Hematopoietic multipotent progenitor cell treated with erythropoietin and hydrocortisone succinate and interleukin-3 and kit ligand, for 17 days (in vitro differentiated cells): ENCODE data around the gene GSE1.

ENCODE experiments used
- DNase-seq: peaks from one replicate; pipeline ENCODE4 v3.0.0-alpha.2; 2015; ENCODE audit warnings: low spot score

The GSE1 gene

DNA sequence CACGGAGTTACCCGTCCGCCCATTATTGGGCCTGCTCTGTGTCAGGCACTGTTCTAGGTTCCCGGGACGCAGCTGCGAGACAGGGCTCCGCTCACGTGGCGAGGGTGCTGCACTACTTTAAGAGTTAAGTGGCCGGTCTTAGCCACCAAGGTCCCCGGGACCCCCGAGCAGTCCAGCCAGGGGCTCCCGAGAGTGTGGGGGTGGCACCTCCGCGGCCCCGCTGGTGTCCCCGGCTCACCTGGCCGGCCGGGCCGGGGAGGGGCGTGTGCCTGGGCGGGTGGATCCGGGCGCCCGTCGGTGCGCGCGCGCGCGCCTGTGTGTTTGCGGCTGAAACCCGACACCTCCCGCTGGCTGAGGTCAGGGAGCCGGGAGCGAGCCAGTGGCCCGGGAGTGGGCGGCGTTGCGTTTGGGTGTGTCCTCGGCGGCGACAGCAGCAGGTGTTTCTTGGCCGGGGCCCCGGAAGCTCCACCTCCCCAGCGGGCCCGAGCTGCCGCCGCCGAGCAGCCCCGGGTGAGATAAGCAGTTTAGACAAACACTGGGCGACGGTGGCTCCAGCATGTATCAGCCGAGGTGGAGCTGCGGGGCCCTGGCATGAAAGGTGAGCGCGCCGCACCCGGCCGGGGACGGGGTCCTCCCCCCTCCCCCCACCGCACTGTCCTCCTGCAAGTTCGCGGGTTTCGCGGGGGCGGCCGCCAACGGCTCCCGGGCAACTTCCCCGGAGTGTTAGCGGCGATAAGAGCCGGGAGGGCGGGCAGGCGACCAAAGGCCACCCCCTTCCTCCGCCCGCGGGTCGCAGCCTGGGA, at the start of gene GSE1:
Gene GSE1 (plus strand): TSS at position 522 of the 803 bp plus-strand sequence. CDS start 70 bp downstream, at position 592.
- peak; percentile 82 for DNase-seq

DNA sequence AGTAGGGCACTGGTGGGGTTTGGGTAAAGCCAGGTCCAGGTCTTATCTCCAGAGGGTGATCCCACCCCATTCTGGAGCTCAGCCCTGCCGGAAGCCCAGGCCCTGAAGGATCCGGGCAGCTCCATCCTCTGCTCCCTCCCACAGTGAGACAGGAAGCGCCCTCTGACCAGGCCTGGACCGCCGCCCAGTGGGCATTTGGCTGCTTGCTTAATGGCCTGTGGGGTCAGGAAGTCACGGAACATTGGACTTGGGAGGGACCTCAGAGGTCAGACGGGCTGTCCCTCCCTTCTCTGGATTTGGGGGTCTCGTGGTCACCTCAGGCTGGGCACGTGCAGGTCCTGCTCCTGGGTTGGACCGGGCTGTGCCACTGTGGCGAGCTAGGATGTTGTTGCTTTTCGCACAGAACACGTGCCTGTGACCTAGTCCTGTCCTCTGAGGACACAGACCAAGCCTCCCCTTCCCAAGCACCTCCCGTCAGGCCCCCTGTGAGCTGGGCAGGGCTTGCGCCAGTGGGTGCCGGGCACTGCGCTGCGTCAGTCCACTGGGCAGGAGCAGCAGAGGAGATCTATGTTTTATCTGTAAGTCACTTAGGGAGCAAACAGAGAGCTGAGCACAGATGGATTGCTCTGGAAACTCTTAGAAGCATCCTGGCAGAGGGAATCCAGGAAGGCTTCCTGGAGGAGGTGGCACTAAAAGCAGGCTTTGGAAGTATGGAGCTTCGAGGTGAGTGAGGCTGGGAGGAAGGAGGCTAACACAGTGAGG, 49.4 kb upstream of the GSE1 start:
- DNase-seq: no peak

DNA sequence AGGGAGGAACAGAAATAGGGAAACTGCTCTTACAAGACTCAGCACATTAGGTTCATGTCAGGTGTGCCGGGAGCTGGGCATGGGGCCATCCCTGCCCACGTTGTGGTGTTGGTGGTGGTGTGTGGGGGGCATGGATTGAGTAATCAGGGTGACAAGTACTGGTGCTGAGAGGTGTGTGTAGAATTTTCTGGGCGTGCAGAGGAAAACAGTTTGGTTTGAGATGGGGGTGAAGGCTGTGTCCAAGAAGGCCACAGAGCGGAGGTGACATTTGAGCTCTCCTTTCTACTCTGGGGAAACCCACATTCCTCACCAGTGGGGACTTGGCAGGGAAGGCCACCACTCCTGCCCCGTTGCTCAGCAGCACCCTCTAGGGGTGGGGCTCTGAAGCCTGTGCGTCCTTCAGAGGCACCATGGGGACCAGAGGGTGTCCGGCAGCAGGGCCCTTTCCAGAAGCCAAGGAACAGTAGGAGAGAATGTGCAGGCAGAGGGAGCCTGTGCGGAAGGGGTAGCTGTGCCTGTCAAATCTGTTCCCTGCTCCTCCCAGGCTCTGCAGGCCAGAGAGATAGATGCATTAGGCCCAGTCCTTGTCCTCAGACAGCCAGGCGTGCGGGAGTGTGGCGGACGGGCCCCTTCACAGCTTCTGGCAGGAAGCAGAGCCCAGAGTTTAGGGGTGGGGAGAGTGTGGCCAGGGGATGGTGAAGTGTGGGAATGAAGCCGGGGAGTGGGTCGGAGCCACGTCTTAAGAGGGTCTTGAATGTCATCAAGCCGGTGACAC, 48.7 kb upstream of the GSE1 start:
- peak; percentile 73 for DNase-seq

DNA sequence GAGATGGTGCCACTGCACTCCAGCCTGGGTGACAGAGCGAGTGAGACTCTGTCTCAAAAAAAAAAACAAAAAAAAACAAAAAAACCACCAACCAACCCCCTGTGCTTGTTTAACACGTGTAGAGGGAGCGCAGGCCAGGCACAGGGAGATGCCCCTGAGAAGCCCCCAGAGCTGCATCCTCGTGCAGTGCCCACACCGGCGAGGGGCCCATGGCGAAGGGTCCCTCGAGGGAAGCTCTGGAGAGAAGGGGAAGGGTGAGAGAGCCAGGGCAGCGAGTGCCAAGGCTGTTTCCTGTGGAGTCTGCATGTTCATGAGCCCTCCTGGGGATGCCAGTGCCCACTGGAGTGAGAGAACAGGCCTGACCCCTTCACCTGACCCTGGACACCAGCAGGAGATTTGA, 47.8 kb upstream of the GSE1 start:
- DNase-seq: no peak

DNA sequence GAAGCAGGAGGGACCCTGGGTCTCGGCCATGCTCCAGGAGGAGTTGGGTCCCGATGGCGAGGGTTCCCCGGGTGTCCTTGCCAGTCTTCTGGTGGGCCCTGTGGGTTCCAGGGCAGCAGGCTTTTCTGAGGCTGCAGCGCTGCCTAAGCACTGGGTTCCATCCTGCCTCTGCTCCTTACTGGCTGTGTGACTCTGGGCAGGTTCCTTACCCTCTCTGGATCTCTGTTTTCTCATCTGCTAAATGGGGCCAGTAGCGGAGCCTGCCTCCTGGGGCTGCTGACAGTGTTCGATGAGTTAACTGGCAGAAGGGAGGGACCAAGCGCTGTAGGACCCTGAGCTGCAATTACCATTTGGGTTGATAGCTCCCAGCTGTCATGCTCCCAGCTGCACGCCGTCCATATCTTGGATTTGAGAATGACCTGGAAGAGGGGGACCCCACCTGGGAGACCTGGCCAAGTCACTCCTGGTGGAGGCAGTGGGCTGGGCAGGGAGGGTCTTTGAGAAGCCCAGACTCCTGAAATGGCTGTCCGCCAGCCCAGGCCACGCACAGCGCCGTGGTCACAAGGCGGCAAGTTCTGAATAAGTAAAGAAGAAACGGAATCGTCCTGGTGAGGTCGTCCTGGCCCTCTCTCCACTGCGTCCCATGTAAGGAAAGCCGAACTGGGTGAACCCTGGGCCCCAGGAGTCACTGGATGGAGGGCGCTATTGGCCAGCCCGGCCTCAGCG, 47.2 kb upstream of the GSE1 start:
- DNase-seq: no peak

DNA sequence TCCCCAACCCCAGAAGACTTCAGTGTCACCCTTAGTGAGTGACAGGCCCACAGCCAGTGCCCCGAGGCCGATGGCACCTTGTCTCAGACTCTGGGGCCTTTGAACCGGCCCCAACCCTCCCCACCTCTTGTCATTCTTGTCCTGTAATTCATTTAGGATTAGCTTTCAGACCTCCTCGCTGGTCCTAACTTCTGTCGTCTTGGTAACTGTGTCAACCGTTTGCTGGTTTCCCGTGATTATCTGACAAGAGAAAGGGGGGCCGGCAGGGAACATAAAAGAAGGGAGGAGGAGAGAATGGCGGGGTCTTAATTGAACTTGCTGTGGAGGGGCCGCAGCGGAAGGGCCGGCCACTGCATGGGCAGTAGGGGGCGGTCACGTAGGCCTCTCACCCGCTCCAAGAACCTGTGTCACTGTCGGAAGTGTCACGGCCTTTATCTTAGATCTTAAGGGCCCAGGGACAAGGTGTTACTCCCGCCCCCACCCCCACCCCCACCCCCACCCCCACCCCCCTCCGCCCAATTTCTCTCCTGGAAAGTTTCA, 46.5 kb upstream of the GSE1 start:
- DNase-seq: no peak

DNA sequence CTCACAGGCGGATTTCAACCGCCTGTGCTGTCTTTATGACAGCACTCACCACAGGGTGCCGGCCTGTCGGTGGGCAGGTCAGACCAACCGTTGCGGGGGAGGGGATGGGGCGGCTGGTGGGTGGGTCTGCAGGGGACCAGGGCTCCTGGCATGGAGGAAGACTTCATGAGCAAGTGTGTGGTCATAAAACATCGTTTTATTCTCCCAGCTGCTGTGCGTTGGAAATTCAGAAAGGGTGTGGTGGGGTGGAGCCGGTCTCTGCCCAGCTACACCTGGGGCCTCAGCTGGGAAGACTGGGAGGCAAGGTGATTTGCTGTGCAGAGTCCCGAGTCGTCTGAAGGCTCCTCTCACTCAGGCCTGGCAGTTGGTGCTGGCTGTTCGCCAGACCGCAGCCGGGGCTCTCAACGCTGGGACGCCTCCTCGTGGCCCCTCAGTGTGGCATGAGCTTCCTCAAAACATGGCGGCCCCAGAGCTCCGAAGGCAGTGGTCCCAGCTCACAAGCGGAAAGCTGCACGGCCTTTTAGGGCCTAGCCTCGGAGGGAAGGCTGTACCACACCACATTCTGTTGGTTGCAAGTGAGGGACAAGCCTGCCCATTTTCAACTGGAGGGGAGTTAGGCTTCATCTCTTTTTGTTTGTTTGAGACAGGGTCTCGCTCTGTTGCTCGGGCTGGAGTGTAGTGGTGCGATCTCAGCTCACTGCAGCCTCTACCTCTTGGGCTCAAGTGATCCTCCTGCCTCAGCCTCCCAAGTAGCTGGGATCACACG, 45.8 kb upstream of the GSE1 start:
- DNase-seq: peak; percentile 65

DNA sequence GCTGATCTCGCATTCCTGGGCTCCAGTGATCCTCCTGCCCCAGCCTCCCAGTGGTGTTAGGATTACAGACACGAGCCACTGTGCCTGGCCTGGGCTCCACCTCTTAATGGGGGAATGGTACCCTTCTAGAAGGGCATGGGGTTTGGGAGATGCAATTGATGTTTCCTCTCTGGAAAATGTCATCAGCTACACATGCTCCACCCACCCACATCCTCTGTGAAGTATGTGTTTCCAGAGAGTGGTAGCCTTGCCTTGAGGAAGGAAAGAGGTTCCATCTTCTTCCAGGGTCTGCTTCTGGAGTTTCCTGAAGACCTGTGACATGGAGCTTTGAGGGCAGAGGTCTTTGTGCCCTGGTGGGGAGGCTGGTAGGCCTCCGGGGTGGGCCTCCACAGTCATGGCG, 45.2 kb upstream of the GSE1 start:
- DNase-seq: no peak

DNA sequence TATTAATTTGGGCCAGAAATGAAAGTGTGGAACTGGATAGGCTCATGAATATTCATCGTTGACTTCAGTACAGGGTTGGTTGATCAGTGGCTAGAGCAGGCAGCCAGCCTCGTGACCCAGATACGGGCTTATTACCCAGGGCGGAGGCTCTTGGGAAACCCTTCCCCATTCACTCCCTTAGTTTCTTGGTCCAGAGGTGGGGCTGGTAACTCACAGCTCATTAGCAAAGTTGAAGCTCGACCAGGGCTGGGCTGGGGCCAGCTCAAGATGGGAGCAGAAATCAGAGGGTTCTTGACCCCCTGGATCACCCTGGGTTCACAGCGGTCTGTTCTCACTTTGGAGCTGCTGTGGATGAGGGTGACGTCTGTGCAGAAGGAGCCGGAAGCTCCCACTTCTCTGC, 44.6 kb upstream of the GSE1 start:
- peak; percentile 56 for DNase-seq

DNA sequence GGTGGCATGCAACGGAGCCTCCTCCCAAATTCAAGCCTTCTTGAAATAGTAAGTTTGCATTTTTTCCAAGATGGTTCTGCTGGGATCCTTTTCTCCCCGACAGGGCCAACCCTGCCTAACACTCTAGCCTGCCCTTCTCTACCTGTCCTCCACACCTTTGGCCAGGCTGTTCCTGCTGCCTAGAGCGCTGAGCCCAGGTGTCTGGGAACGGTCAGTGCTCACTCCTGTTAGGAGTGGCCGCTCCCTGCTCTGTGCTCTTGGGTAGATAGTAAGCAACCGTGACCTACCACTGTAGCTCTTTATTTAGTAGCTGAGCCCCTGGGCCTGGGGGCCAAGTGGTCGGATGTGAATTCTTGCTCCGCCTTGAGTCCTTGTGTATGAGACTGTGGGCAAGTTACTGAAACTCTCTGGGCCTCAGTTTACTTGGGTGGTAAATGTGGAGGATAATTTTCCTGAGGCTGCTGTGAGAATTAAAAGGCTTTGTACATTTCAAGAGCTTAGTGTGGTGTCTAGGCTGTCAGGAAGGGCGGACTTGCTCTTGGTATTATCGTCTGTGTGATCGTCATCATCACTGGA, 44.0 kb upstream of the GSE1 start:
- no peak for DNase-seq

DNA sequence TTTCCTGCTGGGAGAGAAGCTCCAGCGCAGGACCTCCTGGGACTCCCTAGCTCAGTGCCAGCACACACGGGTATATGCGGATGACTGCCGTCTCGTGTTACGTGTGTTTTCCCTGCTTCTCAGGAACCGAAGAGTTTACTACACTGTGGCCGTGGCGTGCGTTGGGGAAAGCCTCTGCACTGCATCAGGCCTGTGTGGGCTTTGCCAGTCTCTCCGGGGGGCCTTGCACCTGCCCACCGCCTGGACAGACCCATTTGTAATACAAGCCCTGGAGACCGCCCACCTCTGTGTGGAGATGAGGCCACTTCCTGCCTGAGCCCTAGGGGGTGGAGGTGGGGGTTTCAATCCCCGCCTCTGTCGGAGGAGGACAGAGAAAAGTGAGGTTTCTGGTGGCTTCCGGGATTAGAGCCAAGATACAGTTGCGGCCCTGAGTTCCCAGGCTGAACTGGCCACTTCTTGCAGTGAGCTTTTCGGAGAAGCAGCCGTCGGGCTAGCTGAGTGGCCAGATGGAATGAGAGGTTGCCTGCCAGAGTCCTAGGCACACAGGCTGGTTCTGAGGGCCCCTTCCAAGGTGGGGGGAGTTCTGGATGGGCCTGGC, 43.4 kb upstream of the GSE1 start:
- DNase-seq: no peak

DNA sequence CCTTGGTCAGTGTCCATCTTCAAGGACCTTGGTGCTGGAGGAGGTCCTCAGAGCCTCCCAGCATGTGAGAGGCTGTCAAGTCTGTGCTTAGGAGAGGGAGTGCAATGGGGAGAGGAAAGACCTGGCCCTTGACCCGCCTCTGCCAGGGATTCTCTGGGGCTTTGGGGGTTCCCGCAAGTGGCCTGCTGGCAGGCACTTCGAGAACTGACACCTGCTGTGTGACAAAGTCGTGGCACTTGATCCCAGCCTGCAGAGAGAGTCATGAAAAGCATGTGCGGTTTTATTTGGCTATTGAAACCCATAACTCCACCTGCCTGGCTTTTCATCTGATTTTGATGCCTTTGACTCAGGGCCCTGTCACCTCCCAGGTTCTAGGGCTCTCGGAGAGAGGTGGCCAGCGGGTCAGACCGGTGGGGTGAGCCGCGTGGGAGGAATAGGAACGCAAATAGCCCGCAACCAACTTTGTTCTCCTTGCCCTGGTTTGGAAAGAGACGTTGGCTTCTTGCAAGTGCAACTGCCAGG, 42.8 kb upstream of the GSE1 start:
- no peak for DNase-seq

DNA sequence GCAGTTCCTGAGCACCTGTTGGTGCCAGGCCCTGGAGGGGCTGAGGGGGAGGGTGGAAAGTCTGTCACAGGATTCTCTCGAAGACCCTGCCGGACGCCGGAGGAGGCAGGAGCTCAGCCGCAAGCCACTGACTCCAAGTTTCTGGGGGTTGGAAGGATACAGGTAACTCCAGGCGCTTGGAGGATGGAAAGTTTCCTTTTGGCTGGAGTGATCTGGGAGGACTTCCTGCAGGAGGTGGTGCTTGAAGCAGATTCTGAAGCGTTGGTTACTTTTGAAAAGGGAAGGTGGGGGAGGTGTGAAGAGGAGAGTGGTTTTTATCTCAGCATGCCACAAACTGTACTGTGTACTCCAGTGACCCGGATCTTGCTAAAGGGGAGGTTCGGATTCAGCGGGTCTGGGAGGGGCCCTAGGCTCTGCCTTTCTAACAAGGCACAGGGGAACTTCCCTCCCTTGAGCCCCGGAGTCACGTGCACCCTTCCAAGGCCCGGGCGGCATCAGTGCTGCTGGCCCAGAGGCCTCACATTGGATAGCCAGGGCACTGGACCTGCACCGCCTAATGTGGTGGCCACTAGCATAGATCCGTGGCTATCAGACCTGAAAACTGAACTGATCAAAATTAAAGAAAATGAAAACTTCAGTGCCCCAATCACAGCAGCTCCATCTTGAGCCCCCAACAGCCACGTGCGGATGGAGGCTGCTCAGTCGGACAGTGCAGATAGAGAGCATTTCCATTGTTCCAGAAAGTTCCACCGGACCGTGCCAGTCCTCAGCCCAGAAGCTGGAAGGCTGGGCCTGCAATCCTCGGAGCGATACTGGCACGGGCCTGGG, 42.2 kb upstream of the GSE1 start:
- peak; percentile 63 for DNase-seq

DNA sequence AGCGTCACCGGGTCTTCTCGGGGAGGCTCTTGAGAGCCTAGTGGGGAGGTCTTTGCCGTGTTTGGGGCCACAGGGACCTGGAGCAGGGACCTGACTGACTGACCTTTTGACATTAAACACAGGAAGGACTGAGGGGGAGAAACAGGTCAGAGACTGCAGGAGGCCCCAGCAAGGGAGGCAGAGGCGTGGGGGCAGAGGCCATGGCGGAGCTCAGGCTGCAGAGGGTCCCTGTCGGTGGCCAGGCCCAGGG, 41.6 kb upstream of the GSE1 start:
- DNase-seq: no peak

DNA sequence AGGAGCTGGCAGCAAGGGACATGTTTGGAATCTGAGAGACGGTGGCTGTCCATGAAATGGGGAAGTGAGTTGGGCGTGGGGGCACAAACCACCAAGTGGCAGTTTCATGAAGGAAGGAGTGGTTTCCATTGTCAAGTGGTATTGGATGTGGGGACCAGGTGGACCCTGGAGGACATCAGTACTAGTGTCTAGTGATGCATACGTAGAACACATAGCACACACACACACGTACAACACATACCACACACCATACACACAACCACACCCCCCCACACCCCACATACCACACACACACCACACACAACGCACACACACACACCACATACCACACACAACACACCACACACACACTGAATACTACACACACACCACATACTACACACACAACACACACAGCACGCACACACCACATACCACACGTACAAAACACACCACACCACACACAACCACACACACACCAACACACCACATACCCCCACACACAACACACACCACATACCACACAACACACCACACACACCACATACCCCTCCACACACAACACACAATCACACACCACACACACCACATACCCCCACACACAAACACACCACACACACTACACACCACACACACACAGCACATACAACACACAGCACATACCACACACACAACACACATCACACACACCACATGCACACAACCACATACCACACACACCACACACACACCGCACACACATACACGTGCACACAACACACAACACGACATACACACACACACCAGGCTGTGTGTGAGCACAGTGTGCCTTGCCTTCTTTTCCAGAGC, 41.1 kb upstream of the GSE1 start:
- no peak for DNase-seq

DNA sequence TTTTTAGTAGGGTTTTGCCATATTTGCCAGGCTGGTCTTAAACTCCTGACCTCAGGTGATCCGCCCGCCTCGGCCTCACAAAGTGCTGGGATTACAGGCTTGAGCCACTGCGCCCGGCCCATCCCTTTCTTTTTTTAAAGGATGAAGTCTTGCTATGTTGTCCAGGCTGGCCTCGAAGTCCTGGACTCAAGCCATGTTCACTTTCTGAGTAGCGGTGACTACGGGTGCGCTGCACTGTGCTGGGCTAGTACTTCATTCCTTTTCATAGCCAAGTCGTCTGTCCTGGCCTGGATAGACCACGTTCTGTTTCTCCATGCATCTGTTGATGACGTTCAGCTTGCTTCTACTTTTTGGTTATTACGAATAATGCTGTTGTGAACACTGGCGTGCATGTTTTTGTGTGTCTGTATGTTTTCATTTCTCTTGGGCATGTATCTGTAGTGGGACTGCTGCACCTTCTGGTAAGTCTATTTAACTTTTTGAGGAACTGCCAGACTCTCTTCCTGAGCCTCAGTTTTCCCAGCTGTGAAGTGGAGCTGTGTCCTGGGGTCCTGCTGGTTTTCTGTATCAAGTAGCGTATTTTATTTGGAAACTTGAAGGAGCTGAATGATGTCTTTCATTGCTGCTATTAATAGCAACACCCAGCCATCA, 40.0 kb upstream of the GSE1 start:
- no peak for DNase-seq

DNA sequence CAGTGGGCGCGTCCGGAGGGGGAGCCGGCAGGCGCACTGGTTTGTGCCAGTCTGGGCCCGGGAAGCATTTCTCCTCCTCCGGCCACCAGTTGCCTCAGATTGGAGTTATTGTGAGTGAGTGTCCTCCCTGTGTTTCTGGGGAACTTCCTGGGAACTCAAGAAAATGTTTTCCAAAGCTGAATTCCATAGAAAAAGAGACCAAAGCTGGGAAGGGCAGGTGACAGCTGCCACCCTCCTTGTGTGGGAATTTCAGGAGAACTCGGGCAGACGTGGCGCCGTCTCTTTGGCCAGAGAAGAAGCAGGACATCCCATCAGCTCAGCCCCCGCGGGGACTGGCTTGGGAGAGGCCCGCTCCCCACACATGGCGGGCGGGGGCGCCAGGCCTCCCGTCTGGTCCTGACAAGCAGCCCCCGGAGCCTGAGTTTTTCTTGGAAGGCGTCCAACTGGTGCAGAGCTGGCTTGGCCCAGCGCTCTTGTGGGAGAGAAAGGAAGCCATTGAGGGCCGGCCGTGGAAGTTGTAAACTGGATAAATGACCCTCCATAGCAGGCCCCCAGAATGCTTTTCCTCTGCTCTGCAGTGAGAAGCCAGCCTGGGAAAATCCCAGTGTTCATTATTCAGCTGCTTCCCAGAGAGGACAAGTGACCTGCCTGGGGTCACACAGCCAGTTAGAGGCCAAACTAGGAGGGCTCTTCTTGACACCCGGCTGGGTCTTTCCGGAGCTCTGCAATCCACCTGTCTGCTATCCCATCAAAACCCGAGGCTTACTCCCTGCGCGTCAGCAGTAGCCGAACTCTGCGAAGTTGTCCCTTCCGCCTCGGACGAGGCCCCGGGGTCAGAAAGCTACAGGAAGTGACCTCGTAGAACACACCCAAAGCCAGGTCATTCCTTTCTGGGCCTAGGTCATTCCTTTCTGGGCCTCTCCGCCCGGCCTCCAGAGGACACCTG, 39.2 kb upstream of the GSE1 start:
- DNase-seq: no peak
